Endothelial cell (in vitro differentiated cells): ENCODE measurements around the gene ZNF273. TPM values are rescaled to one million over a fixed set of nuclear protein-coding genes. Genes with fewer than 3 reads are reported as not detected.
A peak's percentile ranks its signal among the peaks of the same experiment; 100 is the strongest.

ENCODE experiments used
- DNase-seq: peaks from one replicate; pipeline ENCODE4 v3.0.0; 2021; ENCODE audit warnings: low spot score
- H3K27ac Mint-ChIP-seq: one replicate; pipeline ENCODE4 v1.8.0; 2021; ENCODE audit warnings: mixed read lengths, inconsistent platforms; ENCODE audit not compliant: unreplicated experiment
- H3K27me3 Mint-ChIP-seq: one replicate; pipeline ENCODE4 v1.8.0; 2021; ENCODE audit warnings: mild to moderate bottlenecking, moderate library complexity, mixed read lengths, inconsistent platforms; ENCODE audit not compliant: unreplicated experiment
- H3K36me3 Mint-ChIP-seq: one replicate; pipeline ENCODE4 v1.8.0; 2021; ENCODE audit warnings: mild to moderate bottlenecking, low read depth, mixed read lengths, inconsistent platforms; ENCODE audit not compliant: unreplicated experiment
- H3K4me1 Mint-ChIP-seq: one replicate; pipeline ENCODE4 v1.8.0; 2021; ENCODE audit warnings: mild to moderate bottlenecking, mixed read lengths, inconsistent platforms; ENCODE audit not compliant: unreplicated experiment
- H3K4me3 Mint-ChIP-seq: one replicate; pipeline ENCODE4 v1.8.0; 2021; ENCODE audit warnings: mild to moderate bottlenecking, mixed read lengths, inconsistent platforms; ENCODE audit not compliant: unreplicated experiment
- H3K9me3 Mint-ChIP-seq: one replicate; pipeline ENCODE4 v1.8.0; 2021; ENCODE audit warnings: mixed read lengths, inconsistent platforms; ENCODE audit not compliant: unreplicated experiment
- CTCF ChIP-seq: fragments of 200-600 bp; sonication (generic); IDR thresholded peaks from one replicate; pipeline ENCODE4 v1.5.0; 2021; ENCODE audit warnings: antibody characterized with exemption; ENCODE audit not compliant: unreplicated experiment
- total RNA-seq: library from RNA; stranded (reverse); fragmentation: NEBNext Ultra II Directional; extraction: Animal tissue kit (Norgen Biotek cat#: 25700); gene quantifications from one replicate; pipeline ENCODE4 v1.2.1, GENCODE V29; 2021; ENCODE audit not compliant: unreplicated experiment

The ZNF273 gene
- total RNA-seq, 1 donor from 2014 or later: 9.3 TPM

GRCh38 chr7:64883113-64883905 is 19.8 kb upstream of the ZNF273 start:
- no peak for TF ChIP-seq CTCF

GRCh38 chr7:64884085-64884912 is 18.8 kb upstream of the ZNF273 start:
- Mint-ChIP-seq H3K27me3 (peaks cover 27% of the 10 kb centered on the region), H3K27ac (no peak overlapping the region), H3K4me1 (peaks cover 7% of the 10 kb centered on the region), H3K4me3 (peak overlapping the region; percentile 33), H3K9me3 (peaks cover 13% of the 10 kb centered on the region), H3K36me3 (peaks cover 13% of the 10 kb centered on the region)
- no peak for TF ChIP-seq CTCF
- no peak for DNase-seq

More at GRCh38 chr7:64883113-64883905, 19.8 kb upstream of the ZNF273 start:
- Mint-ChIP-seq H3K27ac (no peak overlapping the region), H3K4me1 (peaks cover 6% of the 10 kb centered on the region), H3K36me3 (peaks cover 16% of the 10 kb centered on the region), H3K27me3 (peaks cover 25% of the 10 kb centered on the region), H3K9me3 (peaks cover 13% of the 10 kb centered on the region), H3K4me3 (no peak overlapping the region)
- no peak for DNase-seq

GRCh38 chr7:64884913-64885370 is 18.1 kb upstream of the ZNF273 start:
- TF ChIP-seq CTCF: no peak
- peaks cover 13% of the 10 kb centered on the region for H3K36me3 Mint-ChIP-seq
- H3K9me3 Mint-ChIP-seq: peaks cover 13% of the 10 kb centered on the region
- H3K27me3 Mint-ChIP-seq: peaks cover 29% of the 10 kb centered on the region
- no peak overlapping the region for H3K27ac Mint-ChIP-seq
- H3K4me1 Mint-ChIP-seq: peaks cover 7% of the 10 kb centered on the region
- H3K4me3 Mint-ChIP-seq: no peak overlapping the region
- no peak for DNase-seq

GRCh38 chr7:64885520-64886240 is 17.4 kb upstream of the ZNF273 start:
- peaks cover 13% of the 10 kb centered on the region for H3K9me3 Mint-ChIP-seq
- H3K36me3 Mint-ChIP-seq: peaks cover 13% of the 10 kb centered on the region
- TF ChIP-seq CTCF: no peak
- peaks cover 30% of the 10 kb centered on the region for H3K27me3 Mint-ChIP-seq
- no peak overlapping the region for H3K27ac Mint-ChIP-seq
- H3K4me3 Mint-ChIP-seq: no peak overlapping the region
- no peak for DNase-seq
- H3K4me1 Mint-ChIP-seq: peaks cover 7% of the 10 kb centered on the region
